Esophagus muscularis mucosa (tissue), 4 donors: Measurements from ENCODE around the gene THOC2. TPM values are rescaled to one million over a fixed set of nuclear protein-coding genes. Genes with fewer than 3 reads are reported as not detected.
"Not testable (repeated sequence)": the region's sequence is repeated elsewhere in the genome, so short reads cannot be mapped to it uniquely, and the experiment has no call there.

Experiments used
- DNase-seq: peaks from one replicate; pipeline ENCODE4 v3.0.0-alpha.2; 2017; ENCODE audit errors: extremely low spot score
- H3K27ac ChIP-seq, 4 donors: fragments of 200-600 bp; sonication (generic); replicated peaks in 1 of 4; 1 replicate in 3 of 4; 2 replicates in 1 of 4; pipeline ENCODE4 v1.5.1; 2016 to 2019; ENCODE audit warnings: mild to moderate bottlenecking in 1 of 4
- H3K27me3 ChIP-seq, 4 donors: fragments of 200-600 bp; sonication (generic); one replicate each; pipeline versions ENCODE4 v1.5.1 to v1.6.0; 2016 to 2019
- H3K36me3 ChIP-seq, 4 donors: fragments of 200-600 bp; sonication (generic); one replicate each; pipeline ENCODE4 v1.5.1; 2016 to 2019
- H3K4me1 ChIP-seq, 4 donors: fragments of 200-600 bp; sonication (generic); one replicate each; pipeline ENCODE4 v1.5.1; 2016 to 2019
- H3K4me3 ChIP-seq, 4 donors: fragments of 200-600 bp; sonication (generic); 1 replicate in 2 of 4; 2 replicates in 2 of 4; pipeline ENCODE4 v1.5.1; 2016 to 2019; ENCODE audit warnings: mild to moderate bottlenecking in 4 of 4, moderate library complexity in 1 of 4
- H3K9me3 ChIP-seq, 4 donors: fragments of 200-600 bp; sonication (generic); 1 replicate in 3 of 4; 2 replicates in 1 of 4; pipeline ENCODE4 v1.5.1; 2016 to 2019
- CTCF ChIP-seq, 3 experiments: fragments of 200-600 bp in 2 of 3; fragments of 450-650 bp in 1 of 3; sonication (generic) in 2 of 3; IDR thresholded peaks; one replicate each; pipeline ENCODE4 v1.5.1; 2017 to 2019; ENCODE audit warnings: antibody characterized with exemption in 3 of 3, mild to moderate bottlenecking in 2 of 3, moderate library complexity in 1 of 3
- EP300 ChIP-seq: sonication (generic); formaldehyde crosslinking; IDR thresholded peaks from one replicate; pipeline ENCODE4 v1.6.1; 2017; ENCODE audit warnings: antibody characterized with exemption
- POLR2A ChIP-seq: fragments of 450-650 bp; IDR thresholded peaks from one replicate; pipeline ENCODE4 v1.6.1; 2017; ENCODE audit warnings: antibody characterized with exemption, moderate library complexity, mild to moderate bottlenecking, low read depth
- POLR2AphosphoS5 ChIP-seq, 2 donors: sonication (generic); formaldehyde crosslinking; IDR thresholded peaks; one replicate each; pipeline ENCODE4 v1.6.1; 2017; ENCODE audit warnings: antibody characterized with exemption in 2 of 2
- WGBS: methylation state at CpG from one replicate; pipeline ENCODE4 v1.1.5; 2018; 5-methylcytosine and 5-hydroxymethylcytosine counted together
- intact Hi-C: fragments of 100-400 bp; cut with DNase I; formaldehyde crosslinking; loops from one replicate; pipeline ENCODE4 v1.15.1; 2023
- total RNA-seq, 4 donors: library from RNA; depleted of rRNA; stranded (reverse); fragments of >200 nt; gene quantifications; one replicate each; pipeline versions ENCODE4 v1.1.0 to v1.2.1, GENCODE V29; 2016

Gene THOC2
- total RNA-seq, 4 donors from 2014 or later = 98.1 to 110 (median 109) TPM

DNA sequence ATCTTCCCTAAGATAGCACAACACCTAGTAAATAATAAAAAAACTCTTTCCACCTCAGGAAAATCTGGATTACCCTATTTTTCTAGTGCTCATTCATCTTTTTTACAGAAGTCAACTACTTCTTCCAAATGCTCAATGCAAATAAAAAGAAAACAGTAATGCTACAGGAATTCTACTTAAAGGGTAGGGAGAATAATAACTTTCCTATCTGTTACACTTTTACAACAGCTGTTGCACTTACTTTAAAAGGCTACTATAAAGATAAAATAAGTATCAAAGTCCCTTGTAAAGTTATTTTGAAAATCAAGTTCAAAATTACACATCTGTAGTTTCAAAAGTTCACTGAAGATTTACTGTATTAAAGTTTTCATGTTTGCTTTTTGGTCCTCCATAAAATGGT lies 37.6 kb downstream of the THOC2 start:
- TF ChIP-seq EP300 (no peak), POLR2A (no peak), POLR2AphosphoS5 (IDR thresholded peaks at IDR 0.05) (no peak), CTCF (IDR thresholded peaks at IDR 0.05) (no peak)
- Histone ChIP-seq H3K27ac (no peak overlapping the region), H3K36me3 (peaks cover 0 to 23% (median 0%) of the 10 kb centered on the region in 4 donors), H3K4me3 (no peak overlapping the region), H3K27me3 (no peaks in the 10 kb centered on the region), H3K9me3 (no peaks in the 10 kb centered on the region), H3K4me1 (peaks cover 0 to 8% (median 0%) of the 10 kb centered on the region in 4 donors)
- no peak for DNase-seq
- intact Hi-C loops = loop anchor here (10.0 kb wide), 1 partner anchor 80 kb away; no protein-coding TSS in a partner anchor

- Histone ChIP-seq H3K27ac (no peak overlapping the region), H3K9me3 (no peaks in the 10 kb centered on the region), H3K27me3 (no peaks in the 10 kb centered on the region), H3K4me1 (no peaks in the 10 kb centered on the region), H3K36me3 (peaks cover 0 to 29% (median 0%) of the 10 kb centered on the region in 4 donors), H3K4me3 (no peak overlapping the region)
- TF ChIP-seq POLR2AphosphoS5 (IDR thresholded peaks at IDR 0.05) (no peak), CTCF (IDR thresholded peaks at IDR 0.05) (no peak), EP300 (no peak), POLR2A (no peak)
- no peak for DNase-seq
- 88% methylated on average over 5 of the region's 5 CpGs for WGBS
- intact Hi-C loops = loop anchor here (10.0 kb wide), 1 partner anchor 83 kb away; no protein-coding TSS in a partner anchor
These were observed 41.1 kb downstream of the THOC2 start for GRCh38 chrX:123691776-123692175.

DNA sequence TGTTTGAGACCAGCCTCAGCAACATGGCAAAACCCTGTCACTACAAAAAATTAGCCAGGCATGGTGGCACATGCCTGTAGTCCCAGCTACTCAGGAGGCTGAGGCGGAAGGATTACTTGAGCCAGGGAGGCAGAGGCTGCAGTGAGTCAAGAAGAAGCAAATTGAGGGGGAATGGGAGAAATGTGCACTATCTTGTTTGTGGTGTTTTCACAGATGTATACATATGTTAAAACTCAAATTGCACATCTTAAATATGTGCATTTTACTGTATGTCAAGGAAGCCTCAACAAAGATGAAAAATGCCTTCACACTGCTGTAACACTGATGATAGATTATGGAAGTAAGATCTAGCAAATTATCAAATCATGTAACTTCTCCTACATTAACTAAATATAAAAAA lies 44.3 kb downstream of the THOC2 start:
- 92% methylated on average over 1 of the region's 1 CpG for WGBS

DNA sequence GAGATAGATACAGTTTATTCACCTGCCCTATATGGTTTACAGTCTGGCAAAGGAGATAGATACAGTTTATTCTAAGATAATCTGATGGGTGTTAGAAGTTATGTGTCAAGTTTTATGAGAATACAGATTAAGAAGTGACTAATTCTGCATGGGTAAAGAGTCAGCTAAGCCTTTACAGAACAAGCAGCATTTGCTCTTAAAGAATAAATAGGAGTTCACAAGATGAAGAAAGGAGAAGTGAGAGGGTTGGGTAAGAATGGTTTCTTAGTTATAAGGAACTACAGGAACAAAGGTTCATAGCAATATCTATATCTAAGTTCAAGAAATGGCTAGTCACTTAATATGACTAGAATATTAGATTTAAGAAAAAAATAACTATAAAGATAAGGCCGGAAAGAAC lies 47.6 kb downstream of the THOC2 start:
- Histone ChIP-seq H3K9me3 (no peaks in the 10 kb centered on the region), H3K36me3 (peaks cover 0 to 19% (median 4%) of the 10 kb centered on the region in 4 donors), H3K4me3 (no peak overlapping the region), H3K27me3 (no peaks in the 10 kb centered on the region), H3K4me1 (peaks cover 0 to 10% (median 0%) of the 10 kb centered on the region in 4 donors), H3K27ac (no peak overlapping the region)
- DNase-seq = no peak
- intact Hi-C loops = no loop called here
- no peak for TF ChIP-seq POLR2A
- no peak for TF ChIP-seq CTCF (IDR thresholded peaks at IDR 0.05)
- TF ChIP-seq POLR2AphosphoS5 (IDR thresholded peaks at IDR 0.05) = no peak
- no peak for TF ChIP-seq EP300
- 68% methylated on average over 1 of the region's 1 CpG for WGBS

More for the DNA sequence above, 44.3 kb downstream of the THOC2 start:
- no peak for TF ChIP-seq CTCF (IDR thresholded peaks at IDR 0.05)
- TF ChIP-seq POLR2A = no peak
- TF ChIP-seq POLR2AphosphoS5 (IDR thresholded peaks at IDR 0.05) = no peak
- TF ChIP-seq EP300 = no peak
- DNase-seq = no peak
- peaks cover 0 to 19% (median 4%) of the 10 kb centered on the region in 4 donors for H3K36me3 ChIP-seq
- peaks cover 0 to 10% (median 0%) of the 10 kb centered on the region in 4 donors for H3K4me1 ChIP-seq
- H3K9me3 ChIP-seq = no peaks in the 10 kb centered on the region
- H3K4me3 ChIP-seq = no peak overlapping the region
- no peak overlapping the region for H3K27ac ChIP-seq
- no peaks in the 10 kb centered on the region for H3K27me3 ChIP-seq
- intact Hi-C loops = no loop called here

GRCh38 chrX:123682186-123682585 lies 50.7 kb downstream of the THOC2 start:
- peaks cover 0 to 26% (median 11%) of the 10 kb centered on the region in 4 donors for H3K36me3 ChIP-seq
- H3K27ac ChIP-seq = no peak overlapping the region
- H3K4me1 ChIP-seq = peaks cover 0 to 10% (median 0%) of the 10 kb centered on the region in 4 donors
- intact Hi-C loops = no loop called here
- TF ChIP-seq CTCF (IDR thresholded peaks at IDR 0.05) (no peak), POLR2A (no peak), EP300 (no peak)
- H3K27me3 ChIP-seq = no peaks in the 10 kb centered on the region
- DNase-seq = no peak
- H3K4me3 ChIP-seq = no peak overlapping the region
- H3K9me3 ChIP-seq = no peaks in the 10 kb centered on the region

GRCh38 chrX:123679733-123680460 lies 53.0 kb downstream of the THOC2 start:
- H3K36me3 ChIP-seq = peaks cover 0 to 31% (median 14%) of the 10 kb centered on the region in 4 donors
- H3K9me3 ChIP-seq, H3K4me3 ChIP-seq, DNase-seq, intact Hi-C loops, H3K27me3 ChIP-seq, H3K27ac ChIP-seq, H3K4me1 ChIP-seq: not testable (repeated sequence)
- WGBS = 88% methylated on average over 15 of the region's 15 CpGs
